GM13977 (cell line): ENCODE measurements around the gene RPS6KA4.
"Not testable (repeated sequence)": the region's sequence is repeated elsewhere in the genome, so short reads cannot be mapped to it uniquely, and the experiment has no call there.

Experiments
- DNase-seq: peaks from one replicate; pipeline ENCODE4 v3.0.0; 2012; ENCODE audit warnings: low spot score
- CTCF ChIP-seq: IDR thresholded peaks from 2 replicates; pipeline ENCODE4 v1.5.1; 2012; ENCODE audit warnings: mild to moderate bottlenecking, control low read depth; ENCODE audit not compliant: insufficient read depth; ENCODE audit errors: extremely low read depth, missing control alignments
- in situ Hi-C: fragments of 300-500 bp; cut with MboI; formaldehyde crosslinking; loops from one replicate; pipeline ENCODE4 v1.12.0; 2022; ENCODE audit warnings: low sequenced_read_pairs, low pct_unique_long_range_greater_than_20kb, mixed read lengths, inconsistent platforms; ENCODE audit not compliant: unreplicated experiment

RPS6KA4 gene

GRCh38 chr11:64413417-64413816 lies 54.5 kb downstream of the RPS6KA4 start:
- TF ChIP-seq CTCF, result no peak
- no peak for DNase-seq
- in situ Hi-C loops, result no loop called here

GRCh38 chr11:64415286-64415685 lies 56.3 kb downstream of the RPS6KA4 start:
- TF ChIP-seq CTCF, result no peak
- no peak for DNase-seq
- in situ Hi-C loops, result no loop called here

- no peak for TF ChIP-seq CTCF
- no peak for DNase-seq
- in situ Hi-C loops, result no loop called here
Observed at GRCh38 chr11:64415996-64416728, 57.2 kb downstream of the RPS6KA4 start.

GRCh38 chr11:64418233-64418632 lies 59.3 kb downstream of the RPS6KA4 start:
- in situ Hi-C loops, DNase-seq: not testable (repeated sequence)

GRCh38 chr11:64419257-64419790 lies 60.4 kb downstream of the RPS6KA4 start:
- in situ Hi-C loops, result no loop called here
- no peak for DNase-seq
- TF ChIP-seq CTCF, result no peak

GRCh38 chr11:64419818-64420485 lies 61.0 kb downstream of the RPS6KA4 start:
- in situ Hi-C loops, result no loop called here
- no peak for DNase-seq

More at GRCh38 chr11:64419818-64420485, 61.0 kb downstream of the RPS6KA4 start:
- TF ChIP-seq CTCF, result no peak
